HL-60/S4 (cell line): ENCODE results near the gene HSDL2.

Source experiments
- in situ Hi-C: fragments of 300-500 bp; cut with MboI; formaldehyde crosslinking; loops from 2 replicates; pipeline ENCODE4 v1.14.3; 2022; ENCODE audit warnings: low sequenced_read_pairs

Gene HSDL2

GRCh38 chr9:112443200-112443599 is 63.3 kb downstream of the HSDL2 start:
- in situ Hi-C loops, result no loop called here

DNA sequence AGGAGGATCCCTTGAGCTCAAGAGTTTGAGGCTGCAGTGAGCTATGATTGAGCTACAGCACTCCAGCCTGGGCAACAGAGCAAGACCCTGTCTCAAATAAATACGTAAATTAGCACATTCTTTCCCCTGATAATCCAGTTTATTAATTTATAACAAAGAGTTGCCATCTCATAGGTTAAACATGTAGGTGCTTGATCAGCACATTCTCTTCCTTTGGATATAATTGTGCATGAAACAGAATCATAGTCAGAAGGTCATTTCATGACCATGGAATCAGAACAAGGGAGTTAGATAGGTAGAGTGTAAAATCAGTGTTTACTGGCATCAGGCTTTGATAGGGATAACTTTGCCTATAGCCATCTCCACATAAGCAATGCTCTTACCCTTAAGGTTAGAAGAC is 63.7 kb downstream of the HSDL2 start:
- in situ Hi-C loops, result no loop called here

DNA sequence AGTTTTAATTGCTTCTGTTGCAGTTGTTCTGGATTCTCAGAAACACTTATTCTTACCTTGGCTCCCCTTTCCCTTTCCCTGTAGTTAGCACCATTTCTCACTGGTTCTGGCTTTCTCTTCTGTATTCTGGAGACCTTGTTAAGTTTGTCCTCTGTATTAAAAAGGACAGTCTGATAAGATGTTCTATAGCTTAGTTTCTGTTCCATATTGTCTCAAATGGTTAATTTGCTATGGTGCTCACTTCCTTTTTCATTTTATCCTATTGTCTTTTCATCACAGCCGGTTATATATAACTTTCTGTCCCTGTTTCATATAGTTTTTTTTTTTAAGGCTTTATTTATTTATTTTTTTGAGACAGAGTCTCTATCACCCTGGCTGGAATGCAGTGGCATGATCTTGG is 65.3 kb downstream of the HSDL2 start:
- in situ Hi-C loops, result no loop called here

- in situ Hi-C loops, result no loop called here
These were observed 66.2 kb downstream of the HSDL2 start for GRCh38 chr9:112446080-112446479.

DNA sequence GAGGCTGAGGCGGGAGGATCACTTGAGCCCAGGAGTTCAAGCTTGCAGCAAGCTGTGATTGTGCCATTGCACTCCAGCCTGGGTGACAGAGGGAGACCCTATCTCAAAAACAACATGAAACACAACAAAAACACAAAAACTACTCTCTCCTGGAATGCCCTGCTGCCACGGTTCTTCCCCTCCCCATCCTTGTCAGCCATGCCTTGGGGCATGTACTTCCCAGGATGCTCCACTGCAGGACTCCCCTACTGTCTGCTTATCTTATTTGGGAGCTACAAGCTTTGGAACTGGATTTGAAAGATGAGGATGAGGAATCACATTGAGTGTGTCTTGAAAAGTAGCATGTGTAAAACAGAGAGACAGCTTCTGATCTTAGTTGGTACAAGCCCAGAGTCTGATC is 66.6 kb downstream of the HSDL2 start:
- in situ Hi-C loops, result no loop called here

DNA sequence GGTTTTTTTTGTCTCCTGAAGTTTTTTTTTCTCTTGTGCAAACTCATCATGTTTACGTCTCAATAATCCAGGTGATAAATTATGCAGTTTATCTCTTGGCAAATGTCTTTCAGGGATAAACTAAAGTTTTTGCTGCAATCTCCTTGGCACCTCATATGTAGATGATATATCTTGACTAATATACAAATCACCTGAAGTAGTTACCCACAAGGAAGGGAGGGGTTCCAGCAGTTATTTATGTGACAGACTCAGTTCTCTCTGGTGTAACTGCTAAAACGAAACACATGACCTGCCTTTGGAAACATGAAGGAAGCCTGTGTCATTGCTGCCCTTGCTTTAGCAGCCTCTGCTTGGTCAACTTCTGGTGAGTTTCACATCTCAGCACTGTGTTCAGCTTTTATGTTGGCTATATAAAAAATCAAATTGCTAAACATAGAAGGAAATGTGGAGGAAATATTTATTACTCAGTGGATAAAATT is 67.4 kb downstream of the HSDL2 start:
- in situ Hi-C loops, result no loop called here

- in situ Hi-C loops, result no loop called here
These were observed 82.9 kb downstream of the HSDL2 start for GRCh38 chr9:112462855-112463254.

GRCh38 chr9:112465352-112465751 is 85.4 kb downstream of the HSDL2 start:
- in situ Hi-C loops, result no loop called here

GRCh38 chr9:112472996-112473395 is 93.1 kb downstream of the HSDL2 start:
- in situ Hi-C loops, result no loop called here

DNA sequence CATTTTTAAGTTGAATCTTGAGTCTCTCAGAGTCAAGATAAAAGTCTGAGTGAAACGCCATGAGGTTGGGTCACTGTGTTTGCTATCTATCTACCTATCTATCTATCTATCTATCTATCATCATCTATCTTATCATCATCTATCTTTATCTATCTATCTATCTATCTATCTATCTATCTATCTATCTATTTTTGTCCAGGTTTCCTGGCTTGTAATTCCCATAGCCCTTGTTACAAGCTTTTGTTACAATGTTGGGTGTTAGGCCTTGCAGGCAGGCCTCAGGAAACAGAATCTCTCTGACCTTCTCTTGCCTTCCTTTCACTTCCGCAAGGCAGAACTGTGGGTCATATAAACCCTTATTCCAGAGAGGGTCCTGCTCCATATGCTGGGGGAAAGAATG is 94.1 kb downstream of the HSDL2 start:
- in situ Hi-C loops, result no loop called here

DNA sequence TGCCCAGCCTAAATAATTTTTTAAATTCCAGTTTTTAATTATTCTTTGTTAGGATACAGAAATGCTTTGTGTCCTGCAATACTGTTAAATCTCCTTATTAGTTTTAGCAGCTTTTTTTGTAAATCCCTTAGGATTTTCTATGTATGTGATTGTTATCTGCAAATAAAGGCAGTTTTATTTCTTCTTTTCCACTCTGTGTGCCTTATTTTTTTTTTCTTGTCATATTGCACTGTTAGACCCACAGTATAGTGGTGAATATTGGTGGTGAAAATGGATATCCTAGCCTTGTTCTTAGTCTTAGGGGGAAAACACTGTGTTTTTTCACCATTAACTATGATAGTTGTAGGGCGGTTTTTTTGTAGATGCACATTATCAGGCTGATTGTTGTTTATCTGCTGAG is 95.4 kb downstream of the HSDL2 start:
- in situ Hi-C loops, result no loop called here

GRCh38 chr9:112477330-112477729 is 97.4 kb downstream of the HSDL2 start:
- in situ Hi-C loops, result no loop called here

- in situ Hi-C loops, result no loop called here
These were observed 99.3 kb downstream of the HSDL2 start for GRCh38 chr9:112479221-112479620.

DNA sequence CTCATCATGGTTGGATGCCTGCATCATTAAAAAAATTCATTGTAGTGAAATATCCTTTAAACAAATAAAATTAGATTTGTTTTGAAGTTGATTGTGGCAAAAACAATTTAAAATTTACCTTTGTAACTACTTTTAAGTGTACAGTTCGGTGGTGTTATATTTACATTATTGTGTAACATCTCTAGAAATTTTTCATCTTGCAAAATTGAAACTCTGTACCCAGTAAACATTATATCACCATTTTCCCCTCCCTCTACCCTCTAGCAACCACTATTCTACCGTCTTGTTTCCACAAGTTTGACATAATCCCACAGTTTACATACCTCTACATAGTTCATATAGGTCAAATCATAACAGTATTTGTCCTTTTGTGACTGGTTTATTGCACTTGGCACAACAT is 104.7 kb downstream of the HSDL2 start:
- in situ Hi-C loops, result no loop called here

DNA sequence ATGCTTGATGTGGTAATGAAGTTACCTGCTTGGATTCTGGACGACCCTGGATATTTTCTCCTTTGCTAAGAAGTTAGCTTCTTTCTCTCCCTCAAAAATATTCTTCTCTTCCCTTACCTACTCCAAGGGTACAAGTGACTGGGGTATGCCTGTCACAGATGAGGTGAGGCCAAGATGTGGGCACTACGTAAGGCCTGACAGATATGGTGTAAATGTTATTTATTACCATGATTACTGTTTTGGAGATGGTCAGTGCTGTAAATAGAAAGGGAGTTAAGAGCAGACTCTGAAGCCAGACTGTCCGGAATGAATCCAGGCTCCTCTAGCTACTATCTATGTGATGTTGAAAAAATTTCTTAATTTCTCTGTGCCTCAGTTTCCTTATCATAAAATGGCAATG is 105.7 kb downstream of the HSDL2 start:
- in situ Hi-C loops, result no loop called here

DNA sequence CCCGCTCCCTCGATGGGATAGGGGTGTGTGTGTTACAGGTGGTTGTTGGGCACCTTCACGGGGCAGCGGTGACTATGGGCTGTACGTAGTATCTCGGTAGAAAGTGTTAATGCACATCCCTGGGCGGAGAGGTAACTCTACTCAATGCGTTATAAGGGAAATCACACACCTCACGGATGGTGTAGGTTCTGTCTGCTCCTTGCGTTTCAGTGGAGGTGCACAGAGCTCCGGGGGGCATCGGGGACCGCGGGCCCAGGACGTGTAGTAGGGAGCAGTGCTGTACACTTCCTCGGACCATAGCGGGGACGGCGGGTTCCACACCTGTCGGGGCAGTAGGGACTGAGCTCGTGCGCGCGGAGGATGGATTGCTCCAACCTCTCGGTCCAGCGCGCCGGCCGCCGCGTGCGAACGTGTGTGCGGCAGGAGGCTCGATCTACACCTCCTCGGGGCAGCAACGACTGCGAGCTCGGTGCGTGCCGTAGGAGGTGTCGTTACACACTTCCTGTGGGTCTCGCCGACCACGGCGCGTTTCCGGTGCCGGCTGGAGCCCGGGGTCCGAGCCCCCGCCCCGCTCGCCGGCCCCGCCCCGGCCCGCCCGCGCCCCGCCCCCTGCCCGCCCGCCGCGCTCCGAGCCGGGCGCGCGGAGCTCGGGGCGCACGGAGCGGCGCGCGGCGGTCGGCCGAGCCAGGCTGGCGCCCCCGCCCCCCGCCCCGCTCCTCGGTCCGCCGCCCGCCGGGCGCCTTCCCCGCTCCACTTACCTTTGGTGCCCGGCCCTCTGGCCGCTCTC is 106.5 kb downstream of the HSDL2 start, which contains the start of gene KIAA1958:
Gene KIAA1958 (plus strand): TSS at position 607 of the 787 bp plus-strand sequence. CDS start 87,254 bp downstream, outside the sequence.
- in situ Hi-C loops, result no loop called here

GRCh38 chr9:112487008-112487798 is 107.3 kb downstream of the HSDL2 start:
- in situ Hi-C loops, result no loop called here

GRCh38 chr9:112487799-112488340 is 108.0 kb downstream of the HSDL2 start:
- in situ Hi-C loops, result no loop called here

- in situ Hi-C loops, result no loop called here
These were observed 109.2 kb downstream of the HSDL2 start for GRCh38 chr9:112489039-112489546.

- in situ Hi-C loops, result no loop called here
These were observed 110.2 kb downstream of the HSDL2 start for GRCh38 chr9:112489876-112490666.
